ENCODE results near the gene MICAL1.

DNA sequence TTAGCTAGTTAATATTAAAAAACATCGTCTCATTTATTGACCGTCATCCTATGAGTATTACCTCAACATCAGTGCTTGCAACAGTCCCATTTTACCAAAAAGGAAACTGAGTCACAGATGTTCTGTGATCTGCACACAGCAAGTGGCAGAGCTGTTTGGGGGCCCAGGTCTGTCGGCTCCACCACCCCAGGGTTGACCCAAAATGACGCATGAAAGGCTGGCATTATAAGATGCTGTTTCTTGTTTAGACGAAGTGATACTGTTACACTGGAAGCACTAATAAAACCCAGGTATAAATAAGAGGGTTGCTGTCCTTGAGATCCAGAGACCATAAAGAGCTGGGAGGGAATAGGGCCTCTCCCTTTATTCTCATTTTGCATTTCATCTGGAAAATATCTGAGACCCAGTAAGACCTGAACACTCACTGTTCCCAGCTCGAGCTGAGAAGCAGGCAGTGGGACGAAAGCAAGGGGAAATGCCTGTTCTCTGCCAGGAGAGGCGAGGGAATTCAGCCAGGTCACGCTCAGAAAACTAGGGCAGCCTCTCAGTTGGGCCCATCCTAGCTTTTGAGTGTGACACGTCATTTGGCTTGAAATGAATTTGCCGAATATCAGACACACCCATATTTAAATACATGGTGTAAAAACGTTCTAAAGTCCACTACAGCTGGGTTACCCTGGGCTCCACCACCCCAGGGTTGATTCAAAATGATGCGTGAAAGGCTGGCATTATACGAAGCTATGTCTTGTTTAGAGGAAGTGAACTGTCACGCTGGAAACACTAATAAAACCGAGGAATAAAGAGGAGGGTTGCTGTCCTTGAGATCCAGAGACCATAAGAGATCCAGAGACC is 1.4 kb upstream of the MICAL1 start:
- TF ChIP-seq ZNF768 (tag by site-specific recombination; IDR thresholded peaks at IDR 0.05), result no peak
- TF ChIP-seq SCRT2 (tag by site-specific recombination; IDR thresholded peaks at IDR 0.05), result no peak
- no peak for TF ChIP-seq CTCF (tag by site-specific recombination; IDR thresholded peaks at IDR 0.05)
- no peak for TF ChIP-seq ZNF274 (IDR thresholded peaks at IDR 0.05; ENCODE audit: low read length)
- TF ChIP-seq ZNF274 (tag by site-specific recombination; IDR thresholded peaks at IDR 0.05; ENCODE audit: borderline replicate concordance), result no peak
